Mammary epithelial cell (primary cell): ENCODE data around the gene KCNIP3.
"Not testable (repeated sequence)": the region's sequence is repeated elsewhere in the genome, so short reads cannot be mapped to it uniquely, and the experiment has no call there.

Experiments
- EZH2 ChIP-seq: IDR thresholded peaks from 2 replicates; pipeline ENCODE4 v1.6.1; 2012; ENCODE audit warnings: low read length, inconsistent platforms, borderline replicate concordance
- TF ChIP-seq, protein P1 (sequence below), 2 donors: IDR thresholded peaks in 1 of 2; conservative IDR thresholded peaks in 1 of 2; 2 replicates each; pipeline ENCODE4 v1.5.1; 2011 to 2012; ENCODE audit warnings: inconsistent platforms in 2 of 2, low read length in 2 of 2, mild to moderate bottlenecking in 2 of 2, control low read depth in 1 of 2, low read depth in 1 of 2; ENCODE audit not compliant: insufficient read depth in 1 of 2; ENCODE audit errors: extremely low read depth in 1 of 2

DNA sequence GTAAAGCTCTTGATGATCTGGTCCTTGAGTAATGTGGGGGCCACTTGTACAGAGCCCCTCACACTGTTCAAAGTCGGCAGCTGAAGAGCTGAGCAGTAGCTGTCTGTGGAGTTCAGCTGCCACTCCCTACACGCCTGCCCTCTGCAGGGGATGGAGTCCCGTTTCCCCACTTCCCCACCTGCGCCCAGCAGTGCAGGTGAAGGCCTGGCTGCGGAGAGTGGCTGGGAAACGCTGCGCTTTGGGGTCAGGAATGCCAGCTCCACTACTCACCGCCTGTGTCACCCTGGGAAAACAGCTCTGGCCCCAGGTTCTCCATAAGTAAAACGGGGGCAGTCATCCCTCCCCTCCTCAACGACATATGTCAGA is 104.8 kb downstream of the KCNIP3 start:
- TF ChIP-seq, protein P1, sequence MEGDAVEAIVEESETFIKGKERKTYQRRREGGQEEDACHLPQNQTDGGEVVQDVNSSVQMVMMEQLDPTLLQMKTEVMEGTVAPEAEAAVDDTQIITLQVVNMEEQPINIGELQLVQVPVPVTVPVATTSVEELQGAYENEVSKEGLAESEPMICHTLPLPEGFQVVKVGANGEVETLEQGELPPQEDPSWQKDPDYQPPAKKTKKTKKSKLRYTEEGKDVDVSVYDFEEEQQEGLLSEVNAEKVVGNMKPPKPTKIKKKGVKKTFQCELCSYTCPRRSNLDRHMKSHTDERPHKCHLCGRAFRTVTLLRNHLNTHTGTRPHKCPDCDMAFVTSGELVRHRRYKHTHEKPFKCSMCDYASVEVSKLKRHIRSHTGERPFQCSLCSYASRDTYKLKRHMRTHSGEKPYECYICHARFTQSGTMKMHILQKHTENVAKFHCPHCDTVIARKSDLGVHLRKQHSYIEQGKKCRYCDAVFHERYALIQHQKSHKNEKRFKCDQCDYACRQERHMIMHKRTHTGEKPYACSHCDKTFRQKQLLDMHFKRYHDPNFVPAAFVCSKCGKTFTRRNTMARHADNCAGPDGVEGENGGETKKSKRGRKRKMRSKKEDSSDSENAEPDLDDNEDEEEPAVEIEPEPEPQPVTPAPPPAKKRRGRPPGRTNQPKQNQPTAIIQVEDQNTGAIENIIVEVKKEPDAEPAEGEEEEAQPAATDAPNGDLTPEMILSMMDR (conservative IDR thresholded peaks at IDR 0.05 in 1 of 2, IDR thresholded peaks at IDR 0.05 in 1 of 2; ENCODE audit: extremely low read depth in 1 of 2, insufficient read depth in 1 of 2, low read depth in 1 of 2, low read length in 2 of 2), result not testable (repeated sequence)
- TF ChIP-seq EZH2, result not testable (repeated sequence)
